HepG2 (cell line): ENCODE measurements around the gene RABL6. TPM values are rescaled to one million over a fixed set of nuclear protein-coding genes. Genes with fewer than 3 reads are reported as not detected.
"Not testable (repeated sequence)": the region's sequence is repeated elsewhere in the genome, so short reads cannot be mapped to it uniquely, and the experiment has no call there.

ENCODE experiments used
- ATAC-seq: fragments of 200-7000 bp; cut with Tn5 transposase; 3 replicates; pipeline ENCODE4 v1.9.1; 2020; ENCODE audit warnings: mild to moderate bottlenecking, moderate library complexity
- BruUV-seq: library from RNA; stranded (reverse); fragments of 400-500 nt; replicated peaks from 2 replicates; lab custom pipeline; 2021; lab: Mats Ljungman, UMichigan
- CTCF ChIA-PET: fragments of 300-600 bp; formaldehyde crosslinking; extraction: SDS; loops from one replicate; lab custom pipeline; 2021; ENCODE audit warnings: low total read pairs, inconsistent platforms, low intra/inter-chr PET ratio; lab: Yijun Ruan, JAX
- POLR2A ChIA-PET: fragments of 350-600 bp; sonication (Branson Sonifier 250); formaldehyde crosslinking; loops from one replicate; lab custom pipeline; 2020; ENCODE audit warnings: antibody characterized with exemption, inconsistent platforms; lab: Yijun Ruan, JAX
- DNase-seq: peaks from one replicate; pipeline ENCODE4 v3.0.0-alpha.2; 2015; ENCODE audit warnings: low spot score
- FAIRE-seq: peaks from 3 replicates; lab custom pipeline; 2011; peaks lifted over from hg19 to GRCh38; lab: Jason Lieb, UNC
- H2AFZ ChIP-seq: one replicate; pipeline ENCODE4 v1.6.1; 2011; ENCODE audit warnings: low read length, inconsistent platforms
- H3K27ac ChIP-seq: fragments of 300-600 bp; 3 replicates; pipeline ENCODE4 v1.8.0; 2011; ENCODE audit warnings: mixed run types, mild to moderate bottlenecking, mixed read lengths, low read length, inconsistent platforms; ENCODE audit not compliant: insufficient read depth; ENCODE audit errors: extremely low read length
- H3K27me3 ChIP-seq, 2 experiments: fragments of 200-600 bp in 1 of 2; 2 replicates in 1 of 2; 3 replicates in 1 of 2; pipeline versions ENCODE4 v1.6.0 to v1.8.0; 2011; ENCODE audit warnings: low read length in 2 of 2, mild to moderate bottlenecking in 2 of 2, moderate library complexity in 2 of 2, inconsistent platforms in 1 of 2; ENCODE audit not compliant: insufficient read depth in 2 of 2, control insufficient read depth in 1 of 2
- H3K36me3 ChIP-seq, 2 experiments: fragments of 200-600 bp in 1 of 2; replicated peaks in 1 of 2; 2 replicates in 1 of 2; 3 replicates in 1 of 2; pipeline versions ENCODE4 v1.5.1 to v1.8.0; 2011; ENCODE audit warnings: low read length in 2 of 2, inconsistent platforms in 1 of 2; ENCODE audit not compliant: insufficient read depth in 2 of 2, control insufficient read depth in 1 of 2
- H3K4me1 ChIP-seq: 2 replicates; pipeline ENCODE4 v1.5.1; 2012; ENCODE audit warnings: low read length, inconsistent platforms; ENCODE audit not compliant: insufficient read depth
- H3K4me2 ChIP-seq: 2 replicates; pipeline ENCODE4 v1.6.0; 2011; ENCODE audit warnings: low read depth, low read length, inconsistent platforms
- H3K4me3 ChIP-seq, 3 experiments: fragments of 200-600 bp in 1 of 3; sonication (generic), shearing (Covaris generic) in 1 of 3; replicated peaks in 1 of 3; 2 replicates each; pipeline ENCODE4 v1.5.1; 2011 to 2016; ENCODE audit warnings: low read length in 3 of 3, inconsistent platforms in 2 of 3, low read depth in 2 of 3, mild to moderate bottlenecking in 2 of 3, control low read depth in 1 of 3, mixed read lengths in 1 of 3; ENCODE audit not compliant: insufficient read depth in 1 of 3
- H3K79me2 ChIP-seq: one replicate; pipeline ENCODE4 v1.6.1; 2011; ENCODE audit warnings: low read length, inconsistent platforms; ENCODE audit not compliant: insufficient read depth
- H3K9ac ChIP-seq: 2 replicates; pipeline ENCODE4 v1.6.0; 2011; ENCODE audit warnings: mild to moderate bottlenecking, low read depth, low read length, inconsistent platforms; ENCODE audit not compliant: insufficient read depth
- H3K9me3 ChIP-seq: 2 replicates; pipeline ENCODE4 v1.5.1; 2012; ENCODE audit warnings: mild to moderate bottlenecking, low read length
- H4K20me1 ChIP-seq: 2 replicates; pipeline ENCODE4 v1.6.0; 2011; ENCODE audit warnings: inconsistent platforms, mild to moderate bottlenecking, low read length, moderate library complexity; ENCODE audit not compliant: insufficient read depth
- AKAP8 ChIP-seq: sonication (generic); formaldehyde crosslinking; IDR thresholded peaks from 2 replicates; pipeline ENCODE4 v1.5.1; 2020; ENCODE audit warnings: mild to moderate bottlenecking, missing genetic modification reagents
- HIC2 ChIP-seq: sonication (generic); formaldehyde crosslinking; IDR thresholded peaks from 2 replicates; pipeline ENCODE4 v1.9.0; 2022; ENCODE audit warnings: low read depth, missing genetic modification reagents
- HNF1B ChIP-seq: sonication (generic); formaldehyde crosslinking; IDR thresholded peaks from 2 replicates; pipeline ENCODE4 v1.5.1; 2020; ENCODE audit warnings: mild to moderate bottlenecking, moderate library complexity, missing genetic modification reagents
- KAT8 ChIP-seq: IDR thresholded peaks from 2 replicates; pipeline ENCODE4 v1.6.1; 2016; ENCODE audit warnings: missing genetic modification reagents, missing compliant biosample characterization
- KDM3A ChIP-seq: IDR thresholded peaks from 2 replicates; pipeline ENCODE4 v1.6.1; 2018; ENCODE audit warnings: low read depth, missing compliant biosample characterization
- MYC ChIP-seq: sonication (generic); formaldehyde crosslinking; IDR thresholded peaks from 2 replicates; pipeline ENCODE4 v1.9.0; 2021; ENCODE audit warnings: missing genetic modification reagents, borderline replicate concordance
- NRL ChIP-seq: sonication (generic); formaldehyde crosslinking; IDR thresholded peaks from 2 replicates; pipeline ENCODE4 v1.5.0; 2020; ENCODE audit warnings: missing genetic modification reagents, mild to moderate bottlenecking, moderate library complexity, borderline replicate concordance
- SIN3A ChIP-seq: IDR thresholded peaks from 2 replicates; pipeline ENCODE4 v1.6.1; 2011; ENCODE audit warnings: low read depth, mild to moderate bottlenecking, control low read depth, low read length, borderline replicate concordance
- YEATS4 ChIP-seq: sonication (generic); formaldehyde crosslinking; IDR thresholded peaks from 2 replicates; pipeline ENCODE4 v1.4.0; 2020; ENCODE audit warnings: missing genetic modification reagents, borderline replicate concordance
- ZBTB39 ChIP-seq: sonication (generic); formaldehyde crosslinking; IDR thresholded peaks from 2 replicates; pipeline ENCODE4 v1.5.0; 2020; ENCODE audit warnings: missing genetic modification reagents
- ZMYM4 ChIP-seq: sonication (generic); formaldehyde crosslinking; IDR thresholded peaks from 2 replicates; pipeline ENCODE4 v1.8.1; 2023; ENCODE audit warnings: mild to moderate bottlenecking, missing genetic modification reagents
- ZNF326 ChIP-seq: sonication (generic); formaldehyde crosslinking; IDR thresholded peaks from 2 replicates; pipeline ENCODE4 v1.4.0; 2020; ENCODE audit warnings: missing genetic modification reagents, borderline replicate concordance
- ZNF468 ChIP-seq: sonication (generic); formaldehyde crosslinking; IDR thresholded peaks from 2 replicates; pipeline ENCODE4 v1.8.0; 2022; ENCODE audit warnings: mild to moderate bottlenecking, moderate library complexity, missing genetic modification reagents
- ZNF501 ChIP-seq: sonication (generic); formaldehyde crosslinking; IDR thresholded peaks from 2 replicates; pipeline ENCODE4 v1.5.1; 2020; ENCODE audit warnings: mild to moderate bottlenecking, moderate library complexity, missing genetic modification reagents
- ZNF510 ChIP-seq: sonication (generic); formaldehyde crosslinking; IDR thresholded peaks from 2 replicates; pipeline ENCODE4 v1.4.0; 2020; ENCODE audit warnings: low read depth, mild to moderate bottlenecking, missing genetic modification reagents
- ZNF564 ChIP-seq: sonication (generic); formaldehyde crosslinking; IDR thresholded peaks from 2 replicates; pipeline ENCODE4 v1.8.1; 2023; ENCODE audit warnings: mild to moderate bottlenecking, missing genetic modification reagents
- ZSCAN21 ChIP-seq: sonication (generic); formaldehyde crosslinking; IDR thresholded peaks from 2 replicates; pipeline ENCODE4 v1.8.0; 2022; ENCODE audit warnings: mild to moderate bottlenecking, missing genetic modification reagents, moderate library complexity, borderline replicate concordance
- WGBS: methylation state at CpG from one replicate; pipeline ENCODE4 v1.1.6; 2017; ENCODE audit warnings: low lambda C conversion rate; 5-methylcytosine and 5-hydroxymethylcytosine counted together
- in situ Hi-C: cut with HindIII; loops from 2 replicates; pipeline ENCODE4 v1.10.0; 2017; ENCODE audit warnings: low pct_unique_long_range_greater_than_20kb; ENCODE audit not compliant: extremely low pct_ligation_motif_present
- intact Hi-C: fragments of 100-400 bp; cut with micrococcal nuclease; formaldehyde crosslinking; loops from one replicate; pipeline ENCODE4 v1.10.0; 2022; ENCODE audit not compliant: unreplicated experiment
- polyA plus RNA-seq, 8 experiments: library from polyadenylated mRNA; depleted of rRNA in 3 of 8; stranded (reverse) in 7 of 8; unstranded in 1 of 8; fragments of >200 nt; fragmentation: Illumina TruSeq in 4 of 8; extraction: Trizol in 4 of 8; gene quantifications; 2 replicates each; pipeline versions ENCODE4 v1.2.1 to v1.2.3, GENCODE V29; 2011 to 2016; ENCODE audit warnings: low read depth in 4 of 8, missing spikeins in 1 of 8, mixed read lengths in 1 of 8; ENCODE audit not compliant: insufficient read depth in 1 of 8
- total RNA-seq, 5 experiments: library from RNA; depleted of rRNA; stranded (reverse); fragments of >200 nt; fragmentation: Illumina TruSeq; extraction: Trizol; gene quantifications; 2 replicates each; pipeline ENCODE4 v1.2.3, GENCODE V29; 2016; ENCODE audit warnings: low read depth in 1 of 5

RABL6 gene
- total and polyA plus RNA-seq, 2 of the 13 experiments (the other 11 are each of a cell fraction or from before 2014, with no cell fraction given) = 81.5 to 125 TPM

- in situ Hi-C loops = loop anchor here (10.0 kb wide), 1 partner anchor 192 kb away; the partner anchor contains the start of gene FUT7
- H4K20me1 ChIP-seq, intact Hi-C loops, FAIRE-seq, H3K27me3 ChIP-seq, H2AFZ ChIP-seq, H3K9me3 ChIP-seq, H3K79me2 ChIP-seq, BruUV-seq, DNase-seq, H3K36me3 ChIP-seq, CTCF ChIA-PET: not testable (repeated sequence)
- POLR2A ChIA-PET = interaction anchor here (1.2 to 2.3 kb wide), 4 partner anchors 15 to 41 kb away, joined by 3 to 7 read pairs (median 6); partner anchors contain the start of gene EDF1
- Histone ChIP-seq H3K4me3 (peak overlapping the region; percentile 45 to 61 (median 58); a peak in 4 of 6 replicates), H3K4me2 (peak overlapping the region; percentile 77), H3K27ac (peak overlapping the region; percentile 63), H3K9ac (peak overlapping the region; percentile 47; the same call in 1 of the 2 replicates), H3K4me1 (peaks cover 41% of the 10 kb centered on the region)
- 0% methylated on average over 3 of the region's 21 CpGs for WGBS
- ATAC-seq = peak; percentile 9
- TF ChIP-seq SIN3A = 0 out of 2 replicates have a peak, but pooled peaks have one; percentile 29
- peak; percentile 26; the same call in 1 of the 2 replicates for TF ChIP-seq KDM3A
- 0 out of 2 replicates have a peak, but pooled peaks have one; percentile 6 for TF ChIP-seq YEATS4
- peak; percentile 29; the same call in 1 of the 2 replicates for TF ChIP-seq MYC
- peak; percentile 43; the same call in 1 of the 2 replicates for TF ChIP-seq ZNF501 (CRISPR knock-in tag)
- 0 out of 2 replicates have a peak, but pooled peaks have one; percentile 38 for TF ChIP-seq ZSCAN21 (CRISPR knock-in tag)
- peak; percentile 88 for TF ChIP-seq ZNF326 (CRISPR knock-in tag)
- 0 out of 2 replicates have a peak, but pooled peaks have one; percentile 38 for TF ChIP-seq HNF1B (CRISPR knock-in tag)
- peak; percentile 99; the same call in 1 of the 2 replicates for TF ChIP-seq AKAP8 (CRISPR knock-in tag)
- TF ChIP-seq NRL (CRISPR knock-in tag) = 0 out of 2 replicates have a peak, but pooled peaks have one; percentile 0
- TF ChIP-seq ZNF564 = 0 out of 2 replicates have a peak, but pooled peaks have one; percentile 23
- 0 out of 2 replicates have a peak, but pooled peaks have one; percentile 19 for TF ChIP-seq ZBTB39
- 0 out of 2 replicates have a peak, but pooled peaks have one; percentile 6 for TF ChIP-seq ZNF510 (CRISPR knock-in tag)
- 0 out of 2 replicates have a peak, but pooled peaks have one; percentile 17 for TF ChIP-seq ZMYM4 (CRISPR knock-in tag)
- peak; percentile 22; the same call in 1 of the 2 replicates for TF ChIP-seq HIC2 (CRISPR knock-in tag)
- TF ChIP-seq KAT8 (CRISPR knock-in tag) = 0 out of 2 replicates have a peak, but pooled peaks have one; percentile 3
- peak; percentile 84; the same call in 1 of the 2 replicates for TF ChIP-seq ZNF468 (CRISPR knock-in tag)
These were observed 35.5 kb downstream of the RABL6 start for GRCh38 chr9:136843159-136843800.
